T-cell (primary cell): ENCODE measurements around the gene UBAC2. TPM values are rescaled to one million over a fixed set of nuclear protein-coding genes. Genes with fewer than 3 reads are reported as not detected.

ENCODE experiments used
- ATAC-seq, 4 experiments: fragments of 200-7000 bp in 3 of 4; fragments of 150-1000 bp in 1 of 4; cut with Tn5 transposase; replicated peaks in 1 of 4; 1 replicate in 3 of 4; 2 replicates in 1 of 4; pipeline ENCODE4 v1.10.0; 2021; ENCODE audit warnings: moderate library complexity in 3 of 4, mild to moderate bottlenecking in 2 of 4, moderate number of reproducible peaks in 1 of 4
- CTCF ChIA-PET, 2 donors: fragments of 300-600 bp; sonication (Branson Sonifier 250); formaldehyde crosslinking; loops; one replicate each; lab custom pipeline; 2022; ENCODE audit warnings: antibody characterized with exemption in 2 of 2; lab: Charles Lee
- POLR2A ChIA-PET, 2 donors: fragments of 300-600 bp; sonication (Branson Sonifier 250); formaldehyde crosslinking; loops; one replicate each; lab custom pipeline; 2022; ENCODE audit warnings: antibody characterized with exemption in 2 of 2; lab: Charles Lee
- DNase-seq, 35 experiments: peaks; one replicate each; pipeline versions ENCODE4 v3.0.0 to v3.0.0-alpha.2; 2013 to 2023
- H3K27ac ChIP-seq: one replicate; pipeline ENCODE4 v1.5.1; 2013; ENCODE audit warnings: low read length
- H3K27me3 ChIP-seq, 2 experiments: replicated peaks in 1 of 2; 1 replicate in 1 of 2; 2 replicates in 1 of 2; pipeline versions ENCODE4 v1.6.1 to v1.7.0; 2013; ENCODE audit warnings: low read length in 1 of 2, mixed read lengths in 1 of 2; ENCODE audit not compliant: control insufficient read depth in 2 of 2, insufficient read depth in 2 of 2; ENCODE audit errors: extremely low read depth in 1 of 2
- H3K36me3 ChIP-seq, 2 donors: 1 replicate in 1 of 2; 2 replicates in 1 of 2; pipeline versions ENCODE4 v1.6.1 to v1.7.0; 2013; ENCODE audit warnings: low read length in 1 of 2; ENCODE audit not compliant: control insufficient read depth in 2 of 2, insufficient read depth in 1 of 2; ENCODE audit errors: extremely low read depth in 1 of 2
- H3K4me1 ChIP-seq, 2 experiments: 1 replicate in 1 of 2; 2 replicates in 1 of 2; pipeline versions ENCODE4 v1.6.1 to v1.7.0; 2013; ENCODE audit warnings: low read length in 2 of 2, mixed read lengths in 1 of 2; ENCODE audit not compliant: insufficient read depth in 2 of 2, control insufficient read depth in 1 of 2; ENCODE audit errors: extremely low read depth in 1 of 2
- H3K4me3 ChIP-seq, 2 donors: 1 replicate in 1 of 2; 2 replicates in 1 of 2; pipeline versions ENCODE4 v1.5.1 to v1.7.0; 2013; ENCODE audit warnings: mild to moderate bottlenecking in 2 of 2, low read length in 1 of 2, moderate library complexity in 1 of 2; ENCODE audit not compliant: control insufficient read depth in 1 of 2; ENCODE audit errors: extremely low read depth in 1 of 2
- H3K9me3 ChIP-seq: 2 replicates; pipeline ENCODE4 v1.7.0; 2013
- H3K27ac Mint-ChIP-seq, 2 donors: one replicate each; pipeline ENCODE4 v1.8.0; 2020 to 2021; ENCODE audit warnings: mild to moderate bottlenecking in 2 of 2, mixed read lengths in 2 of 2
- H3K27me3 Mint-ChIP-seq, 2 donors: one replicate each; pipeline ENCODE4 v1.8.0; 2021 to 2022; ENCODE audit warnings: mixed read lengths in 2 of 2
- H3K36me3 Mint-ChIP-seq: one replicate; pipeline ENCODE4 v1.8.0; 2021; ENCODE audit warnings: mixed read lengths
- H3K4me1 Mint-ChIP-seq, 3 donors: one replicate each; pipeline ENCODE4 v1.8.0; 2020 to 2022; ENCODE audit warnings: mixed read lengths in 3 of 3, mild to moderate bottlenecking in 1 of 3
- H3K4me3 Mint-ChIP-seq, 3 donors: one replicate each; pipeline ENCODE4 v1.8.0; 2020 to 2022; ENCODE audit warnings: mild to moderate bottlenecking in 3 of 3, mixed read lengths in 3 of 3, moderate library complexity in 3 of 3
- H3K9me3 Mint-ChIP-seq, 3 donors: one replicate each; pipeline ENCODE4 v1.8.0; 2020 to 2022; ENCODE audit warnings: mixed read lengths in 3 of 3
- WGBS: methylation state at CpG from one replicate; pipeline ENCODE4 v1.1.5; 2013; ENCODE audit warnings: missing lambda C conversion rate; ENCODE audit not compliant: insufficient coverage; 5-methylcytosine and 5-hydroxymethylcytosine counted together
- total RNA-seq, 35 experiments: library from RNA in 6 of 35; stranded (reverse) in 6 of 35; fragments of 120-200 nt in 1 of 35; gene quantifications; one replicate each; pipeline versions ENCODE4 v1.2.1 to v1.2.4 and lab custom pipeline; 2013 to 2026

UBAC2 gene
- total RNA-seq, 5 donors from 2014 or later (not counting 1 experiment from before 2014, with no cell fraction given), result 83.3 to 99.3 (median 84.9) TPM

GRCh38 chr13:99382428-99383133 is 181.9 kb downstream of the UBAC2 start:
- DNase-seq (peak in 24 of 35 experiments; percentile 27 to 64 (median 42)), ATAC-seq (peak; percentile 29 to 51 (median 38))
- H3K9me3 Mint-ChIP-seq, result no peaks in the 10 kb centered on the region
- H3K27ac Mint-ChIP-seq, result peak overlapping the region; percentile 98
- no peaks in the 10 kb centered on the region for H3K27me3 ChIP-seq
- peaks cover 68 to 86% of the 10 kb centered on the region in 2 experiments for H3K4me1 ChIP-seq
- POLR2A ChIA-PET, result interaction anchor here (0.5 to 2.9 kb wide), 17 partner anchors 9 to 115 kb away, joined by 3 to 14 read pairs (median 4); no protein-coding TSS in a partner anchor
- peaks cover 38% of the 10 kb centered on the region for H3K36me3 Mint-ChIP-seq
- CTCF ChIA-PET, result interaction anchor here (0.5 to 4.6 kb wide), 27 partner anchors 10 to 206 kb away, joined by 3 to 57 read pairs (median 4); no protein-coding TSS in a partner anchor
- no peaks in the 10 kb centered on the region for H3K9me3 ChIP-seq
- peaks cover 89 to 97% (median 97%) of the 10 kb centered on the region in 3 donors for H3K4me1 Mint-ChIP-seq
- peak overlapping the region; percentile 39 to 75 (median 57) for H3K4me3 Mint-ChIP-seq
- no peaks in the 10 kb centered on the region for H3K27me3 Mint-ChIP-seq
- peak overlapping the region; percentile 81 for H3K27ac ChIP-seq
- H3K4me3 ChIP-seq, result peak overlapping the region in 1 of 2 donors; percentile 19
- WGBS, result 19% methylated on average over 6 of the region's 9 CpGs
- peaks cover 4 to 19% of the 10 kb centered on the region in 2 donors for H3K36me3 ChIP-seq

- Mint-ChIP-seq H3K27me3 (no peaks in the 10 kb centered on the region), H3K9me3 (no peaks in the 10 kb centered on the region), H3K36me3 (peaks cover 36% of the 10 kb centered on the region), H3K4me3 (peak overlapping the region in 2 of 3 donors; percentile 57 to 75), H3K4me1 (peaks cover 92 to 100% (median 100%) of the 10 kb centered on the region in 3 donors), H3K27ac (peak overlapping the region; percentile 98)
- H3K27ac ChIP-seq, result peak overlapping the region; percentile 81
- CTCF ChIA-PET, result interaction anchor here (0.6 to 4.6 kb wide), 21 partner anchors 11 to 207 kb away, joined by 3 to 57 read pairs (median 4); no protein-coding TSS in a partner anchor
- H3K27me3 ChIP-seq, result no peaks in the 10 kb centered on the region
- no peaks in the 10 kb centered on the region for H3K9me3 ChIP-seq
- peak in 15 of 35 experiments; percentile 23 to 56 (median 38) for DNase-seq
- H3K4me1 ChIP-seq, result peaks cover 74 to 90% of the 10 kb centered on the region in 2 experiments
- H3K36me3 ChIP-seq, result peaks cover 0 to 14% of the 10 kb centered on the region in 2 donors
- POLR2A ChIA-PET, result interaction anchor here (0.6 to 2.9 kb wide), 12 partner anchors 16 to 113 kb away, joined by 3 to 14 read pairs (median 4); no protein-coding TSS in a partner anchor
- WGBS, result 88% methylated on average over 9 of the region's 11 CpGs
- peak in 2 of 4 experiments; percentile 21 to 34 for ATAC-seq
- H3K4me3 ChIP-seq, result no peak overlapping the region
Observed at GRCh38 chr13:99383511-99383921, 182.9 kb downstream of the UBAC2 start.

- Mint-ChIP-seq H3K27ac (peak overlapping the region; percentile 98), H3K4me3 (peak overlapping the region in 1 of 3 donors; percentile 75), H3K4me1 (peaks cover 95 to 98% (median 97%) of the 10 kb centered on the region in 3 donors), H3K36me3 (peaks cover 32% of the 10 kb centered on the region), H3K27me3 (no peaks in the 10 kb centered on the region), H3K9me3 (no peaks in the 10 kb centered on the region)
- ChIA-PET POLR2A (interaction anchor here (0.6 to 2.4 kb wide), 7 partner anchors 9 to 100 kb away, joined by 3 to 9 read pairs (median 4); no protein-coding TSS in a partner anchor), CTCF (interaction anchor here (0.7 to 4.6 kb wide), 10 partner anchors 12 to 788 kb away, joined by 3 to 57 read pairs (median 4); no protein-coding TSS in a partner anchor)
- ATAC-seq (peak; percentile 12 to 27 (median 20)), DNase-seq (peak in 2 of 35 experiments; percentile 24 to 50)
- peak overlapping the region; percentile 81 for H3K27ac ChIP-seq
- H3K36me3 ChIP-seq, result peaks cover 0 to 14% of the 10 kb centered on the region in 2 donors
- peaks cover 74 to 92% of the 10 kb centered on the region in 2 experiments for H3K4me1 ChIP-seq
- H3K4me3 ChIP-seq, result no peak overlapping the region
- H3K9me3 ChIP-seq, result no peaks in the 10 kb centered on the region
- no peaks in the 10 kb centered on the region for H3K27me3 ChIP-seq
- WGBS, result no CpG with 5 or more reads among the region's 5 CpGs
Observed at GRCh38 chr13:99383946-99384345, 183.3 kb downstream of the UBAC2 start.

GRCh38 chr13:99384468-99384867 is 183.8 kb downstream of the UBAC2 start:
- H3K9me3 Mint-ChIP-seq, result no peaks in the 10 kb centered on the region
- peaks cover 92 to 96% (median 95%) of the 10 kb centered on the region in 3 donors for H3K4me1 Mint-ChIP-seq
- Histone ChIP-seq H3K36me3 (peaks cover 0 to 14% of the 10 kb centered on the region in 2 donors), H3K27me3 (no peaks in the 10 kb centered on the region), H3K4me1 (peaks cover 74 to 89% of the 10 kb centered on the region in 2 experiments), H3K27ac (peak overlapping the region; percentile 81), H3K9me3 (no peaks in the 10 kb centered on the region), H3K4me3 (no peak overlapping the region)
- ChIA-PET POLR2A (interaction anchor here (0.6 to 2.4 kb wide), 6 partner anchors 10 to 101 kb away, joined by 3 to 9 read pairs (median 4); no protein-coding TSS in a partner anchor), CTCF (interaction anchor here (0.5 to 4.6 kb wide), 9 partner anchors 20 to 788 kb away, joined by 3 to 57 read pairs (median 3); no protein-coding TSS in a partner anchor)
- ATAC-seq (peak; percentile 22 to 78 (median 36)), DNase-seq (peak in 34 of 35 experiments; percentile 39 to 88 (median 73))
- WGBS, result 51% methylated on average over 12 of the region's 13 CpGs
- peak overlapping the region in 2 of 3 donors; percentile 21 to 75 for H3K4me3 Mint-ChIP-seq
- H3K27me3 Mint-ChIP-seq, result no peaks in the 10 kb centered on the region
- H3K36me3 Mint-ChIP-seq, result peaks cover 29% of the 10 kb centered on the region
- peak overlapping the region; percentile 98 for H3K27ac Mint-ChIP-seq

GRCh38 chr13:99385161-99385560 is 184.5 kb downstream of the UBAC2 start:
- Histone ChIP-seq H3K27ac (peak overlapping the region; percentile 81), H3K4me3 (no peak overlapping the region), H3K4me1 (peaks cover 72 to 89% of the 10 kb centered on the region in 2 experiments), H3K9me3 (no peaks in the 10 kb centered on the region), H3K36me3 (peaks cover 0 to 14% of the 10 kb centered on the region in 2 donors), H3K27me3 (no peaks in the 10 kb centered on the region)
- H3K4me1 Mint-ChIP-seq, result peaks cover 85 to 91% (median 88%) of the 10 kb centered on the region in 3 donors
- 95% methylated on average over 4 of the region's 15 CpGs for WGBS
- ATAC-seq (no peak), DNase-seq (peak in 1 of 35 experiments; percentile 11)
- H3K9me3 Mint-ChIP-seq, result no peaks in the 10 kb centered on the region
- CTCF ChIA-PET, result interaction anchor here in 1 of 2 donors (0.5 to 0.9 kb wide), 2 partner anchors 32 to 52 kb away, joined by 3 read pairs; no protein-coding TSS in a partner anchor
- peak overlapping the region in 1 of 3 donors; percentile 75 for H3K4me3 Mint-ChIP-seq
- no peaks in the 10 kb centered on the region for H3K27me3 Mint-ChIP-seq
- H3K27ac Mint-ChIP-seq, result peak overlapping the region; percentile 98
- H3K36me3 Mint-ChIP-seq, result peaks cover 24% of the 10 kb centered on the region
- POLR2A ChIA-PET, result interaction anchor here (0.7 kb wide), 2 partner anchors 35 to 175 kb away, joined by 3 read pairs; no protein-coding TSS in a partner anchor
